Brain microvascular endothelial cell (primary cell): ENCODE results near the gene IMMP2L.

Source experiments
- DNase-seq: peaks from one replicate; pipeline ENCODE4 v3.0.0-alpha.2; 2020
- H3K27ac ChIP-seq: fragments of 250-450 bp; sonication (Bioruptor Pico); 2 replicates; pipeline ENCODE4 v1.5.1; 2020; ENCODE audit warnings: mild to moderate bottlenecking, moderate library complexity
- H3K27me3 ChIP-seq: fragments of 250-450 bp; sonication (Bioruptor Pico); replicated peaks from 2 replicates; pipeline ENCODE4 v1.5.1; 2020; ENCODE audit warnings: mild to moderate bottlenecking
- H3K36me3 ChIP-seq: fragments of 250-450 bp; sonication (Bioruptor Pico); replicated peaks from 2 replicates; pipeline ENCODE4 v1.5.1; 2020; ENCODE audit warnings: mild to moderate bottlenecking
- H3K4me3 ChIP-seq: 2 replicates; pipeline ENCODE4 v1.5.1; 2011; ENCODE audit warnings: low read depth, mild to moderate bottlenecking, control low read depth, low read length, moderate library complexity
- in situ Hi-C: cut with HindIII; loops from 2 replicates; pipeline ENCODE4 v1.10.0; 2017; ENCODE audit warnings: low sequenced_read_pairs, low pct_ligation_motif_present
- TF ChIP-seq, protein P1 (sequence below): IDR thresholded peaks from 2 replicates; pipeline ENCODE4 v1.5.1; 2011; ENCODE audit warnings: low read depth, mild to moderate bottlenecking, moderate library complexity, low read length, control low read depth, inconsistent platforms; ENCODE audit errors: missing control alignments

IMMP2L gene

DNA sequence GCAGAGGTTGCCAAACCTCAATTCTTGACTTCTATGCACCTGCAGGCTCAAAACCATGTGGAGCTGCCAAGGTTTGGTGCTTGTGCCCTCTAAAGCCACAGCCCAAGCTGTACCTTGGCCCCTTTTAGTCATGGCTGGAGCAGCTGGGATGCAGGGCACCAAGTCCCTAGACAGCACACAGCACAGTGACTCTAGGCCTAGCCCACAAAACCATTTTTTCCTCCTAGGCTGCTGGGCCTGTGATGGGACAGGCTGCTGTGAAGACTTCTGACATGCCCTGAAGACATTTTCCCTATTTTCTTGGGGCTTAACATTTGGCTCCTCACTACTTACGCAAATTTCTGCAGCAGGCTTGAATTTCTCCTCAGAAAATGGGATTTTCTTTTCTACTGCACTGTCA is 499.1 kb downstream of the IMMP2L start:
- Histone ChIP-seq H3K27me3 (no peaks in the 10 kb centered on the region), H3K36me3 (no peaks in the 10 kb centered on the region)
- in situ Hi-C loops = no loop called here

GRCh38 chr7:111059833-111060232 is 502.5 kb downstream of the IMMP2L start:
- DNase-seq = no peak
- H3K27me3 ChIP-seq = no peaks in the 10 kb centered on the region
- no peaks in the 10 kb centered on the region for H3K36me3 ChIP-seq
- TF ChIP-seq, protein P1, sequence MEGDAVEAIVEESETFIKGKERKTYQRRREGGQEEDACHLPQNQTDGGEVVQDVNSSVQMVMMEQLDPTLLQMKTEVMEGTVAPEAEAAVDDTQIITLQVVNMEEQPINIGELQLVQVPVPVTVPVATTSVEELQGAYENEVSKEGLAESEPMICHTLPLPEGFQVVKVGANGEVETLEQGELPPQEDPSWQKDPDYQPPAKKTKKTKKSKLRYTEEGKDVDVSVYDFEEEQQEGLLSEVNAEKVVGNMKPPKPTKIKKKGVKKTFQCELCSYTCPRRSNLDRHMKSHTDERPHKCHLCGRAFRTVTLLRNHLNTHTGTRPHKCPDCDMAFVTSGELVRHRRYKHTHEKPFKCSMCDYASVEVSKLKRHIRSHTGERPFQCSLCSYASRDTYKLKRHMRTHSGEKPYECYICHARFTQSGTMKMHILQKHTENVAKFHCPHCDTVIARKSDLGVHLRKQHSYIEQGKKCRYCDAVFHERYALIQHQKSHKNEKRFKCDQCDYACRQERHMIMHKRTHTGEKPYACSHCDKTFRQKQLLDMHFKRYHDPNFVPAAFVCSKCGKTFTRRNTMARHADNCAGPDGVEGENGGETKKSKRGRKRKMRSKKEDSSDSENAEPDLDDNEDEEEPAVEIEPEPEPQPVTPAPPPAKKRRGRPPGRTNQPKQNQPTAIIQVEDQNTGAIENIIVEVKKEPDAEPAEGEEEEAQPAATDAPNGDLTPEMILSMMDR = no peak
- H3K4me3 ChIP-seq = no peak overlapping the region
- no peak overlapping the region for H3K27ac ChIP-seq
- in situ Hi-C loops = no loop called here

More for the DNA sequence above, 499.1 kb downstream of the IMMP2L start:
- TF ChIP-seq, protein P1 = no peak
- DNase-seq = no peak
- Histone ChIP-seq H3K27ac (no peak overlapping the region), H3K4me3 (no peak overlapping the region)

- no peak overlapping the region for H3K27ac ChIP-seq
Measured at GRCh38 chr7:111057066-111057465, 505.2 kb downstream of the IMMP2L start.

DNA sequence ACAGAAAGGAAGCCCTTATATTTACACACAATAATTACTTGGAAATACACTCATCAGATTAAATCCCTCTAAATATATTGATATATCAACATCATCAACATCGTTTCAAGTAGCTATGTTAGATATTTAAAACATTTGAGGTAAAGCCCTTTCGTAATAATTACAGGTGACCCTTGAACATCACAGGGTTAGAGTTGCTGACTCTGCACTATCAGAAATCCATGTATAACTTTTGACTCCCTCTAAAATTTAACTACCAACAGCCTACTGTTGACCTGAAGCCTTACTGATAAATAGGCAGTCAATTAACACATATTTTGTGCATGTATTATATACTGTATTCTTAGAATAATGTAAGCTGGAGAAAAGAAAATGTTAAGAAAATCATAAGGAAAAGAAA is 505.9 kb downstream of the IMMP2L start:
- in situ Hi-C loops = no loop called here
- DNase-seq = no peak
- no peak overlapping the region for H3K27ac ChIP-seq
- H3K36me3 ChIP-seq = no peaks in the 10 kb centered on the region
- no peak overlapping the region for H3K4me3 ChIP-seq
- H3K27me3 ChIP-seq = no peaks in the 10 kb centered on the region
- TF ChIP-seq, protein P1 = no peak

More at GRCh38 chr7:111057066-111057465, 505.2 kb downstream of the IMMP2L start:
- in situ Hi-C loops = no loop called here
- H3K27me3 ChIP-seq = no peaks in the 10 kb centered on the region
- no peak for DNase-seq
- TF ChIP-seq, protein P1 = no peak
- no peaks in the 10 kb centered on the region for H3K36me3 ChIP-seq
- no peak overlapping the region for H3K4me3 ChIP-seq

- Histone ChIP-seq H3K4me3 (no peak overlapping the region), H3K36me3 (no peaks in the 10 kb centered on the region), H3K27ac (no peak overlapping the region), H3K27me3 (no peaks in the 10 kb centered on the region)
- in situ Hi-C loops = no loop called here
- TF ChIP-seq, protein P1 = no peak
- no peak for DNase-seq
Measured at GRCh38 chr7:111053035-111053434, 509.3 kb downstream of the IMMP2L start.

- no peaks in the 10 kb centered on the region for H3K36me3 ChIP-seq
- no peak overlapping the region for H3K27ac ChIP-seq
- H3K4me3 ChIP-seq = no peak overlapping the region
- in situ Hi-C loops = no loop called here
- DNase-seq = no peak
- TF ChIP-seq, protein P1 = no peak
- no peaks in the 10 kb centered on the region for H3K27me3 ChIP-seq
Measured at GRCh38 chr7:111051832-111052231, 510.5 kb downstream of the IMMP2L start.
